SH-SY5Y (cell line): ENCODE data around the gene TDRD12.

Source experiments
- GATA2 ChIP-seq: IDR thresholded peaks from 2 replicates; pipeline ENCODE4 v1.6.1; 2011; ENCODE audit warnings: mild to moderate bottlenecking, low read depth, low read length
- GATA3 ChIP-seq: IDR thresholded peaks from 2 replicates; pipeline ENCODE4 v1.6.1; 2011; ENCODE audit warnings: low read depth, mild to moderate bottlenecking, low read length, moderate library complexity

- no peak for TF ChIP-seq GATA2
- no peak for TF ChIP-seq GATA3
These were observed 48.5 kb downstream of the TDRD12 start for GRCh38 chr19:32767951-32768679.
